H54 (cell line): ENCODE measurements around the gene RAMP3.

Experiments
- DNase-seq: peaks from one replicate; pipeline ENCODE4 v3.0.0; 2011; ENCODE audit warnings: low spot score, mixed read lengths; ENCODE audit not compliant: insufficient read length
- FAIRE-seq: peaks from 3 replicates; lab custom pipeline; 2011; peaks lifted over from hg19 to GRCh38; lab: Jason Lieb, UNC
- POLR2A ChIP-seq: IDR thresholded peaks from 2 replicates; pipeline ENCODE4 v1.6.1; 2011; ENCODE audit warnings: low read depth, mild to moderate bottlenecking, low read length

Gene RAMP3

DNA sequence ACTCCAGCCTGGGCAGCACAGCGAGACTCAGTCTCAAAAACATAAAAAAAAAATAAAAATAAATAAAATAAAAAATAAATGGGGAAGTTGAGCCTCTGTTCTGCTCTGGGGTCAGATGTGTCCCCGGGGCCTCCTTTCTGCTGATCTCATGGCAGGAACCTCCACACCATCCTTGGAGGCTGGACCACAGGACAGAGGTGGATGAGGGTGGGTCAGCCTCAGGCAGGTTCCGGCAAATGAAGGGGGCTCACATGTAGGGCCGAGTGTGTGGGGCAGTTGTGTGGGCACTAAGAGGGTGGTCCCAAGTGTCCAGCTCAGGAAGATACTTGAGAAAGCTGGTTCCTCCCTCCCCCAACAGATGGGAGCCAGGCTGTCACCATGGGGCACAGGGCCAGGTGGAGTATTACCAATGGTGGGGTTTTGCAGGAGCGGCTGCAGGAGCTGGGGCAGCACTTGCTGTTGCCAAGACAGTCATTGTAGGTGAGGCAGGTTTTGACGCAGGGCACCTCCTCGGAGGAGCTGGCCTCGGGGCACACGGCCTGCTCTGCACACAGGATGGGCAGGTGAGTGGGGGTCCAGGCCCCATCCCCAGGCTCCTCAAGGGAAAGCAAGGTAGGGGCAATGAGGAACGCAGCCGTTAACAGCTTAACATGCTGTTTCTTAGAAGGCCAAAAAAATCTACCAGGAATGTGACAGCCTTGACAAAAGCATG, 32.2 kb upstream of the RAMP3 start:
- no peak for TF ChIP-seq POLR2A
- DNase-seq (no peak), FAIRE-seq (no peak)

- TF ChIP-seq POLR2A: no peak
- FAIRE-seq (no peak), DNase-seq (no peak)
Observed at GRCh38 chr7:45126201-45126600, 31.4 kb upstream of the RAMP3 start.

GRCh38 chr7:45126920-45127319, 30.7 kb upstream of the RAMP3 start:
- DNase-seq: no peak
- no peak for FAIRE-seq
- TF ChIP-seq POLR2A: no peak

GRCh38 chr7:45129181-45129800, 28.3 kb upstream of the RAMP3 start:
- TF ChIP-seq POLR2A: no peak
- DNase-seq: no peak
- no peak for FAIRE-seq

- TF ChIP-seq POLR2A: no peak
- no peak for DNase-seq
- no peak for FAIRE-seq
Observed at GRCh38 chr7:45129906-45130305, 27.7 kb upstream of the RAMP3 start.

GRCh38 chr7:45130910-45131309, 26.7 kb upstream of the RAMP3 start:
- FAIRE-seq (no peak), DNase-seq (no peak)
- TF ChIP-seq POLR2A: no peak

- TF ChIP-seq POLR2A: no peak
- DNase-seq (no peak), FAIRE-seq (no peak)
Observed at GRCh38 chr7:45131891-45132290, 25.7 kb upstream of the RAMP3 start.

- no peak for DNase-seq
- no peak for FAIRE-seq
- TF ChIP-seq POLR2A: no peak
Observed at GRCh38 chr7:45132708-45133320, 24.8 kb upstream of the RAMP3 start.

DNA sequence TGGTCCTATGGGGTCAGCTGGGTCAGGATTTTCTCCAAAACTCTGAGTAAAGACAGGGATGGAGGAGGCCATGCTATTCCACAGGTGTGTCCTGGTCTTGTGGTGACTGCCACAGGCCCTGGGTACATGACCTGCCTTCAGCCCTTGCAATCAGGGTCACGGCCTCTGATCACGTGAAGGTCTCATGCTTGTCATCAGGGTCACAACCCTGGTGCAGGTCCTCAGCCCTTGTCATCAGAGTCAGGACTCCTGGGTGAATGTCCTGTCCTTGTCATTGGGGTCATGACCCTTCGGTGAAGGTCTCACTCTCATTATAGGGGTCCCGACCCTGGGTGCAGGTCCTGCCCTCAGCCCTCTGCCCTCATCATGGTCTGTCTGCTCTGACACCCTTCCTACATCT, 24.2 kb upstream of the RAMP3 start:
- FAIRE-seq (no peak), DNase-seq (no peak)
- no peak for TF ChIP-seq POLR2A

GRCh38 chr7:45133877-45134276, 23.7 kb upstream of the RAMP3 start:
- TF ChIP-seq POLR2A: no peak
- no peak for DNase-seq
- FAIRE-seq: no peak

DNA sequence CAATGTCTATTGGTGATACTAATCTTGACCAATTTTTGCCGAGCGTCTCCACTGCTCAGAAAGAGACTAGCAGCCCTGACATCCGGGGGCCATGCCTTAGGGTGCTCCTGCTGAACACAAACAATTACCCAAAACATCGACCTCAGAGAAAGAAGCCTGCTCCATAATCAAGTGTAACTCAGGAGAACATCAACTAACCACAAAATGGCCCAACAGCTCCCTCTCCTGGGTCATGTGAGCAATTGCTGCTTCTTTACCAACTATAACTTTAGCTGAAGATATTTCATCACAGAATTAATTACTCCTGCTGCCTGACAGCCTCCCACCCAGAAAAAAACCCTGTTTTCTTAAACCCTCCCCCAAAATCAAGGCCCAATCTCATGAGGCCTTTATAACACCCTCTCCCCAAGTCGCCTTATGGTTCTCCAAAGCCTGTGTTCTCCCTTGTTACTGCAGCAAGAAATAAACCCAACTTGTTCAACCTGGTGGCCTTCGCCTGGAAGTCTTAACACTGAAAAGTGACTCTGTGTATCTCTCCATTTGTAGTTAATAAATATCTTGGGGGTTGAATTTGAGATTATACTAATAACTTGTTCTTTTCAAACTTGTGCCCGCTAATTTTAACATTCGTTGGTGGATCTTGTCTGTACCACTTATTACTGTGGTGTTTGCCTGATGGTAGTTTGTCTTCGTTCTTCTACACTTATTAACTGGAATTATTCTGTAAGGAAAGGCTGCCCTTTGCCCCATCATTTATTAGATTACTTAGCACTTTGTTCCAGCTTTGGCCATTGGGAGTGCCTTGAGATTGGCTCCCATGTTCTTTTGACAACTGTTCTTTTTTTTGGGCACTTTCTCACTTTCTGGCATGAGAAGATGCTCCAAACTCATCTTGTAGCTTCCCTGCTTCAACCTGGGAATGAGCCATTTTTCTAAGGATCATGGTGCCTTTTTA, 21.2 kb upstream of the RAMP3 start:
- TF ChIP-seq POLR2A: no peak
- DNase-seq (peak; percentile 94), FAIRE-seq (peak; percentile 50)

DNA sequence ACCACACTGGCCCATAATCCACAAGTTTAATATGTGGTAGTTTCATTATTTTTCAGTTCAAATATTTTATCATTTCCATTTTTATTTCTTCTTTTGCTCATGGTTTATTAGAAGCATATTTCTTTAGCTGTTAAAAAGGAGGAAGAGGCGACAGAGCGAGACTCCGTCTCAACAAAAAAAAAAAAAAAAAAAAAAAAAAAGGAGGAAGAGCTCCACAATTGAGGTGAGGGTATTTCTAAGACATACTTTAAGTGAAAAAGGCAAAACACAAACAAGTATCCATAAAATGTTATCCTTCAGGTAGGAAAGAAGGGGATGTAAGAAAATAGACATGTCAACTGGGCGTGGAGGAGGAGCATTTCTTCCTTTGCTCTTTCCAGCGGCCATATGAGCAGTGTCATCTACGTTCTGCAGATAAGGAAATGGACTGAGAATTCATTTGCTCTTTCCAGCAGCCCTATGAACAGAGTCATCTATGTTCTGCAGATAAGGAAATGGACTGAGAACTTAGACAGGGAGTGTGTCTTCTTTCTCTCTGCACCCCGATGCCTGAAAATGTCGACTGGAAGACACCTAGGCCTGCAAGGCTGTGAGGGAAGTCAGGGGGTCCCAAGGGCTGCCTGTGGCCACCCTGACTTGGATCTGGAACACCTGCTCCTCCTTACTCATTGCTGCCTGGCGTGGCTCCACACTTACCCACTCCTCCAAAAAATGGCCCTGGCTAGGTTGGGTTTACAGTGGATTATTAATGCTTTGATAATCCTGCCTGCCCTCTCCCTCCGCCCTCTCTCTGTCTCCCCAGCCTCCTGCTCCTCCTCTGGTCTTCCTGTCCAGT, 18.9 kb upstream of the RAMP3 start:
- DNase-seq: no peak
- FAIRE-seq: no peak
- no peak for TF ChIP-seq POLR2A

DNA sequence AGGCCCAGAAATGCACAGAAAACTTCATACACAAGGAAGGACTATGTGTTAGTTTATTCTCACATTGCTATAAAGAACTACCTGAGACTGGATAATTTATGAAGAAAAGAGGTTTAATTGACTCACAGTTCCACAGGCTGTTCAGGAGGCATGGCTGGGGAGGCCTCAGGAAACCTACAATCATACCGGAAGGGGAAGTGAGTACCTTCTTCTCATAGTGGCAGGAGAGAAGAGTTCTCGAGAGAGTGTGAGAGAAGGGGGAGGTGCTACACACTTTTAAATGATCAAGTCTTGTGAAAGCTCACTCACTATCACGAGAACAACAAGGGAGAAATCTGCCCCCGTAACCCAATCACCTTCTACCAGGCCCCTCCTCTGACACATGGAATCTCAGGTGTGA, 16.8 kb upstream of the RAMP3 start:
- DNase-seq (no peak), FAIRE-seq (no peak)
- no peak for TF ChIP-seq POLR2A
